ENCODE measurements around the gene SNAI3.

GRCh38 chr16:88724855-88725555, 38.7 kb upstream of the SNAI3 start:
- TF ChIP-seq CTCF (IDR thresholded peaks at IDR 0.05) (no peak), EZH2 (IDR thresholded peaks at IDR 0.05; ENCODE audit: borderline replicate concordance, insufficient read depth, low read depth, low read length, poor library complexity, severe bottlenecking) (no peak)

Measured in B cell (primary cell).